ENCODE data around the gene PALD1. TPM values are rescaled to one million over a fixed set of nuclear protein-coding genes. Genes with fewer than 3 reads are reported as not detected.

The PALD1 gene
- total and polyA plus RNA-seq, 2 of the 13 experiments (the other 11 are each of a cell fraction or from before 2014, with no cell fraction given): 0.07 to 0.09 TPM

GRCh38 chr10:70604106-70604505, 125.5 kb downstream of the PALD1 start (continued):
- no peak for TF ChIP-seq ARID3A (IDR thresholded peaks at IDR 0.05; ENCODE audit: low read depth, low read length)

GRCh38 chr10:70605161-70605560, 126.6 kb downstream of the PALD1 start:
- intact Hi-C loops (cut with micrococcal nuclease; ENCODE audit: unreplicated experiment): no loop called here
- WGBS (ENCODE audit: low lambda C conversion rate): 26% methylated on average over 2 of the region's 2 CpGs
- CTCF ChIA-PET (ENCODE audit: low intra/inter-chr PET ratio, low total read pairs): no interaction called here
- no TSS peak for BruUV-seq (replicated peaks)
- Histone ChIP-seq H3K27me3 (ENCODE audit: control insufficient read depth in 1 of 2, insufficient read depth in 2 of 2, low read length in 2 of 2) (no peaks in the 10 kb centered on the region), H3K79me2 (ENCODE audit: insufficient read depth, low read length) (no peaks in the 10 kb centered on the region), H3K9me3 (ENCODE audit: low read length) (no peaks in the 10 kb centered on the region), H3K4me1 (ENCODE audit: insufficient read depth, low read length) (peaks cover 8% of the 10 kb centered on the region; the same call in 1 of the 2 replicates), H3K27ac (ENCODE audit: extremely low read length, insufficient read depth, low read length) (no peak overlapping the region), H3K4me2 (ENCODE audit: low read depth, low read length) (no peak overlapping the region), H2AFZ (ENCODE audit: low read length) (no peak overlapping the region), H3K4me3 (replicated peaks in 1 of 3; ENCODE audit: insufficient read depth in 1 of 3, low read depth in 2 of 3, low read length in 3 of 3) (no peak overlapping the region), H3K9ac (ENCODE audit: insufficient read depth, low read depth, low read length) (no peak overlapping the region), H4K20me1 (ENCODE audit: insufficient read depth, low read length) (no peaks in the 10 kb centered on the region), H3K36me3 (replicated peaks in 1 of 2; ENCODE audit: control insufficient read depth in 1 of 2, insufficient read depth in 2 of 2, low read length in 2 of 2) (no peaks in the 10 kb centered on the region)
- no peak for FAIRE-seq
- TF ChIP-seq E2F2 (CRISPR knock-in tag; IDR thresholded peaks at IDR 0.05; ENCODE audit: borderline replicate concordance): no peak
- no peak for DNase-seq (ENCODE audit: low spot score)
- POLR2A ChIA-PET: no interaction called here
- in situ Hi-C loops (cut with HindIII; ENCODE audit: extremely low pct_ligation_motif_present, low pct_unique_long_range_greater_than_20kb): no loop called here
- ATAC-seq: no peak

GRCh38 chr10:70607936-70608335, 129.4 kb downstream of the PALD1 start:
- no peak overlapping the region for H2AFZ ChIP-seq (ENCODE audit: low read length)
- no peak overlapping the region for H3K9ac ChIP-seq (ENCODE audit: insufficient read depth, low read depth, low read length)
- ATAC-seq: no peak
- H3K36me3 ChIP-seq (replicated peaks in 1 of 2; ENCODE audit: control insufficient read depth in 1 of 2, insufficient read depth in 2 of 2, low read length in 2 of 2): no peaks in the 10 kb centered on the region
- H3K79me2 ChIP-seq (ENCODE audit: insufficient read depth, low read length): no peaks in the 10 kb centered on the region
- no TSS peak for BruUV-seq (replicated peaks)
- ChIA-PET CTCF (ENCODE audit: low intra/inter-chr PET ratio, low total read pairs) (no interaction called here), POLR2A (no interaction called here)
- FAIRE-seq: no peak
- intact Hi-C loops (cut with micrococcal nuclease; ENCODE audit: unreplicated experiment): no loop called here
- H3K4me2 ChIP-seq (ENCODE audit: low read depth, low read length): no peak overlapping the region
- 38% methylated on average over 1 of the region's 4 CpGs for WGBS (ENCODE audit: low lambda C conversion rate)
- no peak for TF ChIP-seq CC2D1A (CRISPR knock-in tag; IDR thresholded peaks at IDR 0.05)
- TF ChIP-seq ZNF891 (CRISPR knock-in tag; IDR thresholded peaks at IDR 0.05): no peak
- TF ChIP-seq SNAI1 (CRISPR knock-in tag; IDR thresholded peaks at IDR 0.05; ENCODE audit: borderline replicate concordance): no peak
- TF ChIP-seq ZNF598 (CRISPR knock-in tag; IDR thresholded peaks at IDR 0.05; ENCODE audit: borderline replicate concordance): no peak
- TF ChIP-seq FIP1L1 (IDR thresholded peaks at IDR 0.05; ENCODE audit: borderline replicate concordance, insufficient read depth, low read depth, low read length): no peak
- TF ChIP-seq ZNF383 (CRISPR knock-in tag; IDR thresholded peaks at IDR 0.05; ENCODE audit: borderline replicate concordance): no peak
- no peak for TF ChIP-seq HIVEP1 (CRISPR knock-in tag; IDR thresholded peaks at IDR 0.05)
- TF ChIP-seq CAMTA2 (CRISPR knock-in tag; IDR thresholded peaks at IDR 0.05; ENCODE audit: borderline replicate concordance): no peak
- TF ChIP-seq AKAP8 (CRISPR knock-in tag; IDR thresholded peaks at IDR 0.05): no peak
- TF ChIP-seq RBFOX2 (IDR thresholded peaks at IDR 0.05; ENCODE audit: low read depth, low read length): no peak
- DNase-seq (ENCODE audit: low spot score): no peak
- H3K4me1 ChIP-seq (ENCODE audit: insufficient read depth, low read length): no peaks in the 10 kb centered on the region
- no peaks in the 10 kb centered on the region for H4K20me1 ChIP-seq (ENCODE audit: insufficient read depth, low read length)
- in situ Hi-C loops (cut with HindIII; ENCODE audit: extremely low pct_ligation_motif_present, low pct_unique_long_range_greater_than_20kb): no loop called here
- H3K4me3 ChIP-seq (replicated peaks in 1 of 3; ENCODE audit: insufficient read depth in 1 of 3, low read depth in 2 of 3, low read length in 3 of 3): no peak overlapping the region
- H3K27ac ChIP-seq (ENCODE audit: extremely low read length, insufficient read depth, low read length): no peak overlapping the region
- no peaks in the 10 kb centered on the region for H3K9me3 ChIP-seq (ENCODE audit: low read length)
- H3K27me3 ChIP-seq (ENCODE audit: control insufficient read depth in 1 of 2, insufficient read depth in 2 of 2, low read length in 2 of 2): no peaks in the 10 kb centered on the region

All from HepG2 (cell line).